ENCODE data around the gene SCAANT1. TPM values are rescaled to one million over a fixed set of nuclear protein-coding genes. Genes with fewer than 3 reads are reported as not detected.

SCAANT1 gene
- not detected in 2 replicates for total RNA-seq

DNA sequence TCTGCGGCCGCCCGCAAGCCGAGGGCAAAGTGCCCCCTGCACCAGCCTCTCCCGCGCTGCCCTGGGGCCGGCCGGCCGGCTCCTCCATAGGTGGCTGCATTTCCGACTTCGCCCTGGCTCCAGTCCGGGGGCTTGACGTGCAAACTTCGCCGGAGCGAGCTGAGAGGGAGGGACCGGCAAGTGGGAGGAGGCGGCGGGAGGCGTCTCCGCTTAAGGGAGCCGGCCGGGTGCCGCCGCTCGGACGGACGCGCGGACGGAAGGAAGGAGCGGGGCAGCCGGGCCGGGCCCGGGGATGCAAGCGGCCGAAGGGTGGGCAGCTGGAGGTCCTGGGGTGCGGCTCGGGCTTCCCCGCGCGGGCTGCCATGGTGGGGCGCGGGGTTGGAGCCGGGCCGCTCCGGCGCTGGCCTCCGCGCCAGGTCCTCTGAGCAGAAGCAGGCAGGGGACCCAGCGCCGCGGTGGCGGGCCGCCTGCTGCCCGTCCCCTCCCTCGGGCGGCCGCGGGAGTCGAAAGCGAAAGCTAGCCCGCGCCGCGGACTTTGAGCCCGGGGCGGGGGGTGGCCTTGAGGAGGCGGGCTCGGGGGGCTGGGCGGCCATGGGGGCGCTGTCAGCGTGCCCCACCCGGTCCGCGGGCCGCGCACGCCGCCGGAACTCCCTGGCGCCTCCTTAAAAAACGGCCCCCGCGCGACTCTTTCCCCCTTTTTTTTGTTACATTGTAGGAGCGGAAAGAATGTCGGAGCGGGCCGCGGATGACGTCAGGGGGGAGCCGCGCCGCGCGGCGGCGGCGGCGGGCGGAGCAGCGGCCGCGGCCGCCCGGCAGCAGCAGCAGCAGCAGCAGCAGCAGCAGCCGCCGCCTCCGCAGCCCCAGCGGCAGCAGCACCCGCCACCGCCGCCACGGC lies at the start of gene SCAANT1:
Gene SCAANT1 (minus strand): TSS at position 511 of the 895 bp plus-strand sequence.

GRCh38 chr3:63863150-63864007 lies 48.8 kb downstream of the SCAANT1 start, which contains the start of the genes ATXN7 and THOC7:
Gene ATXN7 (plus strand): TSS chr3:63863867. CDS start chr3:63912599, 48,732 bp downstream.
Gene THOC7 (minus strand): TSS chr3:63863805. CDS start chr3:63863790, 15 bp downstream.

Other genes starting within 250 kb of the SCAANT1 start
- gene C3orf49, start 93.1 kb downstream of the SCAANT1 start, total RNA-seq: not detected in 2 replicates
- gene THOC7, start 48.6 kb downstream of the SCAANT1 start, total RNA-seq: 32.1 and 70.7 TPM in 2 replicates
- gene ATXN7, start 48.5 kb downstream of the SCAANT1 start, total RNA-seq: 9.4 and 13.1 TPM in 2 replicates
- 89.8 and 125 TPM in 2 replicates for gene PSMD6, start 111.1 kb upstream of the SCAANT1 start, total RNA-seq

Data from smooth muscle cell of trachea (primary cell).